ENCODE data around the gene TOB2.

Gene TOB2

DNA sequence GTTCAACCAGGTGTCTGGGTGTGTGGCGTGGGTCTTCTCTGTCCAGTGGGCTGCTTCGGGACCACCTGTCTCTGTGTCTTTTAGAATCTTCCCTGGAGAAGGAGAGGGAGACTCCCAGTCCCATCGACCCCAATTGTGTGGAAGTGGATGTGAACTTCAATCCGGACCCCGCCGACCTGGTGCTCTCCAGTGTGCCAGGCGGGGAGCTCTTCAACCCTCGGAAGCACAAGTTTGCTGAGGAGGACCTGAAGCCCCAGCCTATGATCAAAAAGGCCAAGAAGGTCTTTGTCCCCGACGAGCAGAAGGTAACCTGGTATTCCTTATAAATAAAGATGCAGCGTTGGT is 52.6 kb downstream of the TOB2 start:
- H3K9ac ChIP-seq (ENCODE audit: low read length) = no peak overlapping the region
- H3K9me3 ChIP-seq (ENCODE audit: insufficient read depth, low read length) = no peaks in the 10 kb centered on the region
- H3K79me2 ChIP-seq (ENCODE audit: insufficient read depth, low read length) = no peaks in the 10 kb centered on the region
- no peaks in the 10 kb centered on the region for H3K27me3 ChIP-seq (ENCODE audit: low read length)
- H3K4me2 ChIP-seq (ENCODE audit: low read depth, low read length, poor library complexity, severe bottlenecking) = no peak overlapping the region
- no peaks in the 10 kb centered on the region for H3F3A ChIP-seq (ENCODE audit: insufficient read depth)
- no peaks in the 10 kb centered on the region for H3K36me3 ChIP-seq (ENCODE audit: low read length)
- H3K9me2 ChIP-seq (replicated peaks; ENCODE audit: insufficient read depth, low read length) = no peaks in the 10 kb centered on the region
- H4K20me1 ChIP-seq (ENCODE audit: low read depth, low read length) = no peaks in the 10 kb centered on the region
- H3K4me3 ChIP-seq (ENCODE audit: insufficient read depth, low read length, poor library complexity, severe bottlenecking) = no peak overlapping the region
- no peak for TF ChIP-seq EZH2phosphoT487 (conservative IDR thresholded peaks at IDR 0.05; ENCODE audit: low read length)
- TF ChIP-seq, protein P1, sequence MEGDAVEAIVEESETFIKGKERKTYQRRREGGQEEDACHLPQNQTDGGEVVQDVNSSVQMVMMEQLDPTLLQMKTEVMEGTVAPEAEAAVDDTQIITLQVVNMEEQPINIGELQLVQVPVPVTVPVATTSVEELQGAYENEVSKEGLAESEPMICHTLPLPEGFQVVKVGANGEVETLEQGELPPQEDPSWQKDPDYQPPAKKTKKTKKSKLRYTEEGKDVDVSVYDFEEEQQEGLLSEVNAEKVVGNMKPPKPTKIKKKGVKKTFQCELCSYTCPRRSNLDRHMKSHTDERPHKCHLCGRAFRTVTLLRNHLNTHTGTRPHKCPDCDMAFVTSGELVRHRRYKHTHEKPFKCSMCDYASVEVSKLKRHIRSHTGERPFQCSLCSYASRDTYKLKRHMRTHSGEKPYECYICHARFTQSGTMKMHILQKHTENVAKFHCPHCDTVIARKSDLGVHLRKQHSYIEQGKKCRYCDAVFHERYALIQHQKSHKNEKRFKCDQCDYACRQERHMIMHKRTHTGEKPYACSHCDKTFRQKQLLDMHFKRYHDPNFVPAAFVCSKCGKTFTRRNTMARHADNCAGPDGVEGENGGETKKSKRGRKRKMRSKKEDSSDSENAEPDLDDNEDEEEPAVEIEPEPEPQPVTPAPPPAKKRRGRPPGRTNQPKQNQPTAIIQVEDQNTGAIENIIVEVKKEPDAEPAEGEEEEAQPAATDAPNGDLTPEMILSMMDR (IDR thresholded peaks at IDR 0.05; ENCODE audit: insufficient read depth, low read length, poor library complexity, severe bottlenecking) = no peak
- no peak overlapping the region for H2AFZ ChIP-seq (ENCODE audit: low read depth, low read length, severe bottlenecking)
- H3K27ac ChIP-seq (ENCODE audit: low read depth, low read length) = no peak overlapping the region

DNA sequence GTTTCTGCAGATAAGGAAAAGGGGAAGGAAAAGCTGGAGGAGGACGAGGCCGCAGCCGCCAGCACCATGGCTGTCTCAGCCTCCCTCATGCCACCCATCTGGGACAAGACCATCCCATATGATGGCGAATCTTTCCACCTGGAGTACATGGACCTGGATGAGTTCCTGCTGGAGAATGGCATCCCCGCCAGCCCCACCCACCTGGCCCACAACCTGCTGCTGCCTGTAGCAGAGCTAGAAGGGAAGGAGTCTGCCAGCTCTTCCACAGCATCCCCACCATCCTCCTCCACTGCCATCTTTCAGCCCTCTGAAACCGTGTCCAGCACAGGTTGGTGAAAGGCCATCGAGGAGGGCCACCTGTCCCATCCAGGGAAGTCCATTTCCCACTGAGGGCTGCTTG is 59.3 kb downstream of the TOB2 start:
- H3K79me2 ChIP-seq (ENCODE audit: insufficient read depth, low read length) = no peaks in the 10 kb centered on the region
- H4K20me1 ChIP-seq (ENCODE audit: low read depth, low read length) = no peaks in the 10 kb centered on the region
- H3K4me3 ChIP-seq (ENCODE audit: insufficient read depth, low read length, poor library complexity, severe bottlenecking) = no peak overlapping the region
- no peaks in the 10 kb centered on the region for H3K27me3 ChIP-seq (ENCODE audit: low read length)
- no peaks in the 10 kb centered on the region for H3F3A ChIP-seq (ENCODE audit: insufficient read depth)
- TF ChIP-seq, protein P1 (IDR thresholded peaks at IDR 0.05; ENCODE audit: insufficient read depth, low read length, poor library complexity, severe bottlenecking) = no peak
- TF ChIP-seq EZH2phosphoT487 (conservative IDR thresholded peaks at IDR 0.05; ENCODE audit: low read length) = no peak
- H3K9me3 ChIP-seq (ENCODE audit: insufficient read depth, low read length) = no peaks in the 10 kb centered on the region
- H3K36me3 ChIP-seq (ENCODE audit: low read length) = peaks cover 3% of the 10 kb centered on the region; the same call in 1 of the 2 replicates
- H3K4me2 ChIP-seq (ENCODE audit: low read depth, low read length, poor library complexity, severe bottlenecking) = no peak overlapping the region
- no peak overlapping the region for H3K27ac ChIP-seq (ENCODE audit: low read depth, low read length)
- H3K9ac ChIP-seq (ENCODE audit: low read length) = no peak overlapping the region
- H2AFZ ChIP-seq (ENCODE audit: low read depth, low read length, severe bottlenecking) = no peak overlapping the region
- H3K9me2 ChIP-seq (replicated peaks; ENCODE audit: insufficient read depth, low read length) = no peaks in the 10 kb centered on the region

DNA sequence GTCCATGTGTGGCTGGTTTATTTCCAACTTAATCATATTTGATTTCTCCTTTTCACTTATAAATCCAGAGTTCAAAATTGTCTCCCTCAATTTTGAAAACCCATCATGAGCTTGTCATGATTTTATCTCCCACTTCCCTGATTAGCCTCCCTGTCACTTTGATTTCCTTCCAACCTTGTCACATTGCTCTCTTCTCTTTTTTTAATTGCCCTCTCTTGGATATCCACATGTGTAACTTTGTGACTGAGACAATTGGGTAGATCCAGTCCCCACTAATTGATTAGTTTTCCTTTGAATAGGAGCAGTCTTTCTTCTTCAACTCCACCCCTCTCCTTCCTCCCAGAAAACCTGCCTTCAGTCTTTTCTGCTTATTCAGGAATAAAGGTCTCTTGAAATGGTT is 62.5 kb downstream of the TOB2 start:
- Histone ChIP-seq H3F3A (ENCODE audit: insufficient read depth) (no peaks in the 10 kb centered on the region), H3K9ac (ENCODE audit: low read length) (no peak overlapping the region), H3K79me2 (ENCODE audit: insufficient read depth, low read length) (no peaks in the 10 kb centered on the region), H3K9me3 (ENCODE audit: insufficient read depth, low read length) (no peaks in the 10 kb centered on the region), H3K27ac (ENCODE audit: low read depth, low read length) (no peak overlapping the region), H3K27me3 (ENCODE audit: low read length) (no peaks in the 10 kb centered on the region), H2AFZ (ENCODE audit: low read depth, low read length, severe bottlenecking) (no peak overlapping the region), H3K9me2 (replicated peaks; ENCODE audit: insufficient read depth, low read length) (no peaks in the 10 kb centered on the region), H3K4me3 (ENCODE audit: insufficient read depth, low read length, poor library complexity, severe bottlenecking) (no peak overlapping the region), H3K36me3 (ENCODE audit: low read length) (peaks cover 3% of the 10 kb centered on the region; the same call in 1 of the 2 replicates), H4K20me1 (ENCODE audit: low read depth, low read length) (no peaks in the 10 kb centered on the region), H3K4me2 (ENCODE audit: low read depth, low read length, poor library complexity, severe bottlenecking) (no peak overlapping the region)
- TF ChIP-seq EZH2phosphoT487 (conservative IDR thresholded peaks at IDR 0.05; ENCODE audit: low read length) = no peak
- TF ChIP-seq, protein P1 (IDR thresholded peaks at IDR 0.05; ENCODE audit: insufficient read depth, low read length, poor library complexity, severe bottlenecking) = no peak
